Breast epithelium (tissue), 3 donors: Measurements from ENCODE around the gene PDE6A.

Experiments
- POLR2A ChIP-seq: fragments of 450-650 bp; IDR thresholded peaks from one replicate; pipeline ENCODE4 v1.6.1; 2016; ENCODE audit warnings: antibody characterized with exemption, mild to moderate bottlenecking, moderate library complexity
- TF ChIP-seq, protein P1 (sequence below), 3 donors: fragments of 450-650 bp; IDR thresholded peaks; one replicate each; pipeline ENCODE4 v1.5.1; 2016 to 2017; ENCODE audit warnings: antibody characterized with exemption in 3 of 3, mild to moderate bottlenecking in 3 of 3, moderate library complexity in 3 of 3

- TF ChIP-seq, protein P1, sequence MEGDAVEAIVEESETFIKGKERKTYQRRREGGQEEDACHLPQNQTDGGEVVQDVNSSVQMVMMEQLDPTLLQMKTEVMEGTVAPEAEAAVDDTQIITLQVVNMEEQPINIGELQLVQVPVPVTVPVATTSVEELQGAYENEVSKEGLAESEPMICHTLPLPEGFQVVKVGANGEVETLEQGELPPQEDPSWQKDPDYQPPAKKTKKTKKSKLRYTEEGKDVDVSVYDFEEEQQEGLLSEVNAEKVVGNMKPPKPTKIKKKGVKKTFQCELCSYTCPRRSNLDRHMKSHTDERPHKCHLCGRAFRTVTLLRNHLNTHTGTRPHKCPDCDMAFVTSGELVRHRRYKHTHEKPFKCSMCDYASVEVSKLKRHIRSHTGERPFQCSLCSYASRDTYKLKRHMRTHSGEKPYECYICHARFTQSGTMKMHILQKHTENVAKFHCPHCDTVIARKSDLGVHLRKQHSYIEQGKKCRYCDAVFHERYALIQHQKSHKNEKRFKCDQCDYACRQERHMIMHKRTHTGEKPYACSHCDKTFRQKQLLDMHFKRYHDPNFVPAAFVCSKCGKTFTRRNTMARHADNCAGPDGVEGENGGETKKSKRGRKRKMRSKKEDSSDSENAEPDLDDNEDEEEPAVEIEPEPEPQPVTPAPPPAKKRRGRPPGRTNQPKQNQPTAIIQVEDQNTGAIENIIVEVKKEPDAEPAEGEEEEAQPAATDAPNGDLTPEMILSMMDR (IDR thresholded peaks at IDR 0.05), result no peak
- TF ChIP-seq POLR2A, result no peak
Measured at GRCh38 chr5:149887622-149888183, 56.9 kb downstream of the PDE6A start.
